SH-SY5Y (cell line): ENCODE results near the gene AMOTL2.

Experiments
- GATA2 ChIP-seq: IDR thresholded peaks from 2 replicates; pipeline ENCODE4 v1.6.1; 2011; ENCODE audit warnings: mild to moderate bottlenecking, low read depth, low read length
- GATA3 ChIP-seq: IDR thresholded peaks from 2 replicates; pipeline ENCODE4 v1.6.1; 2011; ENCODE audit warnings: low read depth, mild to moderate bottlenecking, low read length, moderate library complexity

The AMOTL2 gene

DNA sequence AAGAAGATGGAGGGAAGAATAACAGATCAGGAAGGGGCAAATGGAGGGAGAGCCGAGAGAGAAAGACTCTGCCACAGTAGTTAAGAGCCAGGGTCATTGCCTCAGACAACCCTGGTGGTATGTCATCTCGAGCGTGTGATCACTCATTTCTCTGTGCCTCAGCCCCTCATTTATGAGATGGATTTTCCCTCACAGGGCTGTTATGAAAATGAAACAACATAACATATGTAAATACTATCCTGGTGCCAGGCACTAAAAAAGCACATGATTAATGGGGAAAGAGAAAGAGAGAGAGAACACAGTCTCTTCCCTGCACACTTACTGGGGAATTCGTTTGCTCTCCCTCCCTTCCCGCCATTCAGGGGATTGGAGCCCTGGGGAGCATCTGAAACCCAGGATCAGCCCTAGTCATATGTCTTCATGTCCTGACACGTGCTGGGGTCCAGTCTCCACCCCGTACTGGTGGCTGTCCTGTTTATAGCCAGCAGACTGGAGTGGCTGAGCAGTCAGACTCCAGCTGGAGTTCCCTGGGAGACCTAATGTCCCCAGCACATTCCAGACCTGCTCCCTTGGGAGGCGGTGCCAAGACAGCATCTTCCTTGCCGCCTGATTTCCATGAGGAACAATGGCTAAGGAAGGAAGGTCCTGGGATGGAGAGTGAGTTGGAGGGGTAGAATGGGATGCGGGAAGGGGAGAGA lies 14.7 kb upstream of the AMOTL2 start:
- TF ChIP-seq GATA3 = no peak
- TF ChIP-seq GATA2 = no peak

DNA sequence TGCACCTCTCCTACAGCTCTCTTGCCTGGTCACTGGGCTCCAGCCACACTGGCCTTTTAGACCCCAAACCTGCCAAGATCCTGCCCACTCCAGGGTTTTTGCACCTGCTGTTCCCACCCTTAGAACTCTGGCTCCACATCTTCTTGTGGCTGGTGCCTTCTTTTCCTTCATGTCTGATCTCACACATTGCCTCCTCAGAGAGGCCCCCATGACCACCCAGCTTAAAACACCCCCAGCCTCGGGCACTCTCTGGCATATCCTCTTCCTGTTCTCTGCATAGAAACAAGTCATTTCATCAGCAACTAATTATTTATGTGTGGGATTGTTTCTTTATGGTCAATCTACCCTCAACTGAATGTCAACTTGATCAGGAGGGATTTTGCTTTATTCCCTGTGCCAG lies 14.0 kb upstream of the AMOTL2 start:
- TF ChIP-seq GATA3 (no peak), GATA2 (no peak)

- TF ChIP-seq GATA2 (no peak), GATA3 (no peak)
These were observed 13.0 kb upstream of the AMOTL2 start for GRCh38 chr3:134387293-134387692.

GRCh38 chr3:134384963-134385362 lies 10.7 kb upstream of the AMOTL2 start:
- no peak for TF ChIP-seq GATA2
- no peak for TF ChIP-seq GATA3

- no peak for TF ChIP-seq GATA2
- TF ChIP-seq GATA3 = no peak
These were observed 7.7 kb upstream of the AMOTL2 start for GRCh38 chr3:134381831-134382442.

- TF ChIP-seq GATA3 (no peak), GATA2 (no peak)
These were observed 6.8 kb upstream of the AMOTL2 start for GRCh38 chr3:134381076-134381475.

DNA sequence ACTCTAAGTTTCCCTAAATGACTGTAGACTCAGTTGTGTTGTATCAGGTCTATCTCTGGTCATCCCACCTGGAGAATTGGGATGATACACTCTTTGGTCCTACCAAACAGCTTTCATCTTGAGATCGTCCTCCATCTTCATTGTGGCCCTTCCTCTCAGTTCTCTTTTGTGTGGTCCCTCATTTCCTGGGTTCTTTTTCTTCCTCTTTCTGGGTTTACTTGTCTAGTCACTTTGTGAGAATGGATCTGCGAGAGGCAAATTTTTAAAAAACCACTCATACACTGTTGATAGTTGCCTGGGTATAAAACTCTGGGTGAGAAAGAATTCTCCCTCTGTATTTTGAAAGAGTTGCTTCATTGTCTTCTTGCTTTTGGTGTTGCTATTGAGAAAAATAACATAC lies 6.0 kb upstream of the AMOTL2 start:
- TF ChIP-seq GATA3 = no peak
- TF ChIP-seq GATA2 = no peak

- TF ChIP-seq GATA2 (no peak), GATA3 (no peak)
These were observed 4.6 kb upstream of the AMOTL2 start for GRCh38 chr3:134378818-134379217.

DNA sequence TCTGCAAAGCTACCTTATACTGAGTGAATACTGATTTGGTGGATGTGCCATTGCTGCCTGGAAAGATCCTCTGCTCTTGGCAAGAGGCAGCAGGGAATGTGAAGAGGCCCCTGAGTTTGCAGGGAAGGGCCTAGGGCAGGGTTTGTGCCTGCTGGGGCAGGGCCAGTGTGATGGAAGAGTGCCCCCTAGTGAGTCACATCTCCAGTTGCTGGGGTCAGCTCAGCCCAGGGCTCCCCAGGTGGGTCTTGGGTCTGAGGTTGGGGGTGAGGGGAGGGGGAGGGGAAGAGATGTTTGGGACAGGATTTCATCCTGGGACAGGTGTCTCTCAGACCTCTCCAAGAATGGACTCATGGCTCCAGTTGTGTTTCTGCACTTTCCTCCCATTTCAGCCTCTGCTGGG lies 4.1 kb upstream of the AMOTL2 start:
- no peak for TF ChIP-seq GATA2
- TF ChIP-seq GATA3 = no peak

GRCh38 chr3:134377896-134378295 lies 3.6 kb upstream of the AMOTL2 start:
- TF ChIP-seq GATA3 (no peak), GATA2 (no peak)

GRCh38 chr3:134376786-134377426 lies 2.7 kb upstream of the AMOTL2 start:
- TF ChIP-seq GATA2 (no peak), GATA3 (no peak)

DNA sequence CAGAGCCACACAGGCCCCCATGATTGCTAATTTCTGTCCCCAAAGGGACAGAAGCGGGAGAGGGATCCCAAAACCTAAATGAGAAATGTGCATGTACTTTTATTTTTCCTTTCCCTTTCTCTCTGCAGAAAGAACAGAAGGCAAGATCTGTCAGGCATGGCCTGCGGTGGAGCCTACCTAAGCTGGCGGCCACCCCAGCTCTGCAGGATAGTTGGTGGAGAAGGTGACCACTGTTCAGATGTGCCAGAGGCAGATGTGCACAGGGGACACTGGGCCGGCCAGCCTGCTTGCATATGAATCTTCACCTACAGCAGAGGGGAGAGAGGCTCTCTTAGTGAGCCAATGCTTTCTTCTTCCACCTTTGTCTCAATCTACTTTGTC lies 2.1 kb upstream of the AMOTL2 start:
- TF ChIP-seq GATA3 (no peak), GATA2 (no peak)

DNA sequence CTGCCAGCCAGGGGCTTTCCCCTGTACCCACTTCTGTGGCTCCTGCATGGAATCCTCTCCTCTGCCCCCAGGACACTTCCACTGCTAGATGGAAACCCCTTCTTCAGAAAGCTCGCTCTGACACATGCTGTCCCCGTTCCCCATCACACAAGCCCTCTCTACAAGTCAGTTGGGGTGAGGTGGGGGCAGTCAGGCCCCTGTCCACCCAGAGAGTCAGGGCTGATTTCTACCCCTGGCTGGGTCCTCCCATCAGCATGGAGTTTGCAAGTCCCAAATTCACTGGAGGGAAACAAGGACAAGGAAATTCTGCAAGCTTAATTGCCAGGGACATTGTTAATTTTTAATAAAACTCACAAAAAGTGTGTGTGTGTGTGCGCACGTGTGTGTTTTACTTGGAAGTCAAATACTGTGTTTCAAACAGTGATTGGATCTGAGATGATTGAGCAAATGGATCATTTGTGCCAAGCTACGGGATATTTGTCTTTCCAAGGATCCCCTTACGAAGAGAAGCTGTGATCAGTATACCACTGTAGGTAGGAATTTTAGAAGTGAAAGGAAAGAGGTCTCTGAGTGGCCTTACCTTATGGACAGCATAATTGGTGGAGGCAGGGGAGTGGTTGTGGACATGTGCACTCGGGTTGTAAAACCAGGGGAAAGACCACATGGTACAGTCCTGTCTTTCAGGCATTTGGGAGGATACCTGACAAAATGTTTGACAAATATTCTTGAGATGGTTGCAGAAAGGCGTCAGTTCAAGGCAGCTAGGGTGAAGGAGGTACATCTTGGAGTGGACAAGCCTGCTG lies 1.5 kb upstream of the AMOTL2 start:
- TF ChIP-seq GATA2 = no peak
- TF ChIP-seq GATA3 = no peak

- no peak for TF ChIP-seq GATA2
- TF ChIP-seq GATA3 = no peak
These were observed 739 bp upstream of the AMOTL2 start for GRCh38 chr3:134374791-134375581.
